Type B pancreatic cell (in vitro differentiated cells): Measurements from ENCODE around the gene POU2F1. TPM values are rescaled to one million over a fixed set of nuclear protein-coding genes. Genes with fewer than 3 reads are reported as not detected.

ENCODE experiments used
- DNase-seq: peaks from one replicate; pipeline ENCODE4 v3.0.0; 2021; ENCODE audit warnings: mixed read lengths; ENCODE audit not compliant: unreplicated experiment; ENCODE audit errors: extremely low spot score
- H3K27ac Mint-ChIP-seq: 2 replicates; pipeline ENCODE4 v1.8.0; 2021; ENCODE audit warnings: mild to moderate bottlenecking, mixed read lengths
- H3K27me3 Mint-ChIP-seq: 2 replicates; pipeline ENCODE4 v1.8.0; 2021; ENCODE audit warnings: mixed read lengths
- H3K36me3 Mint-ChIP-seq: 2 replicates; pipeline ENCODE4 v1.8.0; 2021; ENCODE audit warnings: mixed read lengths
- H3K4me1 Mint-ChIP-seq: one replicate; pipeline ENCODE4 v1.8.0; 2021; ENCODE audit warnings: mixed read lengths; ENCODE audit not compliant: unreplicated experiment
- H3K4me3 Mint-ChIP-seq: 2 replicates; pipeline ENCODE4 v1.8.0; 2021; ENCODE audit warnings: mild to moderate bottlenecking, mixed read lengths
- H3K9me3 Mint-ChIP-seq: 2 replicates; pipeline ENCODE4 v1.8.0; 2021; ENCODE audit warnings: mixed read lengths
- CTCF ChIP-seq: fragments of 200-600 bp; sonication (generic); conservative IDR thresholded peaks from 2 replicates; pipeline ENCODE4 v1.5.0; 2021; ENCODE audit warnings: antibody characterized with exemption, mild to moderate bottlenecking
- long read RNA-seq: library from polyadenylated mRNA; unstranded; transcript quantifications from one replicate; pipeline ENCODE4 v2.0.0, GENCODE V29; 2020
- total RNA-seq: library from RNA; stranded (reverse); gene quantifications from 2 replicates; pipeline ENCODE4 v1.2.1, GENCODE V29; 2021; ENCODE audit warnings: low replicate concordance

Gene POU2F1
- 18.1 and 24.2 TPM in 2 replicates for total RNA-seq
- long read RNA-seq, full-length matches to known transcripts = 4 of 17 reads
- long read RNA-seq, partial matches to known transcripts = 7 of 17 reads
- long read RNA-seq, other reads (novel, unspliced or antisense) = 6 of 17 reads

GRCh38 chr1:167220537-167221125 lies at the start of gene POU2F1:
POU2F1 (plus strand) TSS chr1:167220886; CDS start chr1:167220898, 12 bp downstream.
- Mint-ChIP-seq H3K27me3 (no peaks in the 10 kb centered on the region), H3K36me3 (no peaks in the 10 kb centered on the region), H3K27ac (peak within 1 kb of the TSS; percentile 99), H3K9me3 (no peaks in the 10 kb centered on the region), H3K4me1 (peaks cover 22% of the 10 kb centered on the region), H3K4me3 (peak within 1 kb of the TSS; percentile 94)
- peak; percentile 99 for DNase-seq
- TF ChIP-seq CTCF = peak; percentile 70

GRCh38 chr1:167171286-167171929 lies 49.3 kb upstream of the POU2F1 start:
- no peak for TF ChIP-seq CTCF
- H3K27me3 Mint-ChIP-seq = no peaks in the 10 kb centered on the region
- H3K36me3 Mint-ChIP-seq = no peaks in the 10 kb centered on the region
- no peak for DNase-seq
- no peak overlapping the region for H3K4me3 Mint-ChIP-seq
- no peak overlapping the region for H3K27ac Mint-ChIP-seq
- peaks cover 24% of the 10 kb centered on the region for H3K4me1 Mint-ChIP-seq
- H3K9me3 Mint-ChIP-seq = no peaks in the 10 kb centered on the region

GRCh38 chr1:167173516-167174184 lies 47.0 kb upstream of the POU2F1 start:
- Mint-ChIP-seq H3K4me3 (no peak overlapping the region), H3K9me3 (peaks cover 7% of the 10 kb centered on the region), H3K27ac (no peak overlapping the region), H3K4me1 (peaks cover 13% of the 10 kb centered on the region), H3K27me3 (peaks cover 5% of the 10 kb centered on the region), H3K36me3 (no peaks in the 10 kb centered on the region)
- no peak for TF ChIP-seq CTCF
- no peak for DNase-seq

- H3K27ac Mint-ChIP-seq = no peak overlapping the region
- H3K4me1 Mint-ChIP-seq = peaks cover 13% of the 10 kb centered on the region
- peaks cover 5% of the 10 kb centered on the region for H3K27me3 Mint-ChIP-seq
- H3K36me3 Mint-ChIP-seq = no peaks in the 10 kb centered on the region
- no peak for DNase-seq
- H3K9me3 Mint-ChIP-seq = peaks cover 7% of the 10 kb centered on the region
- no peak overlapping the region for H3K4me3 Mint-ChIP-seq
- TF ChIP-seq CTCF = no peak
Observed at GRCh38 chr1:167175901-167176300, 44.8 kb upstream of the POU2F1 start.

- no peak overlapping the region for H3K4me3 Mint-ChIP-seq
- H3K4me1 Mint-ChIP-seq = peaks cover 5% of the 10 kb centered on the region
- no peak overlapping the region for H3K27ac Mint-ChIP-seq
- DNase-seq = no peak
- no peaks in the 10 kb centered on the region for H3K36me3 Mint-ChIP-seq
- H3K27me3 Mint-ChIP-seq = peaks cover 5% of the 10 kb centered on the region
- peaks cover 7% of the 10 kb centered on the region for H3K9me3 Mint-ChIP-seq
- no peak for TF ChIP-seq CTCF
Observed at GRCh38 chr1:167178831-167179230, 41.9 kb upstream of the POU2F1 start.
